22Rv1 (cell line): ENCODE data around the gene IQGAP2.

ENCODE experiments used
- H3K27ac ChIP-seq: fragments of 450-650 bp; 2 replicates; pipeline ENCODE4 v1.5.1; 2017
- CTCF ChIP-seq: fragments of 450-650 bp; IDR thresholded peaks from 2 replicates; pipeline ENCODE4 v1.5.1; 2017; ENCODE audit warnings: mild to moderate bottlenecking
- ZFX ChIP-seq: fragments of 450-650 bp; IDR thresholded peaks from 2 replicates; pipeline ENCODE4 v1.6.1; 2017; ENCODE audit warnings: antibody characterized with exemption, borderline replicate concordance

Gene IQGAP2

DNA sequence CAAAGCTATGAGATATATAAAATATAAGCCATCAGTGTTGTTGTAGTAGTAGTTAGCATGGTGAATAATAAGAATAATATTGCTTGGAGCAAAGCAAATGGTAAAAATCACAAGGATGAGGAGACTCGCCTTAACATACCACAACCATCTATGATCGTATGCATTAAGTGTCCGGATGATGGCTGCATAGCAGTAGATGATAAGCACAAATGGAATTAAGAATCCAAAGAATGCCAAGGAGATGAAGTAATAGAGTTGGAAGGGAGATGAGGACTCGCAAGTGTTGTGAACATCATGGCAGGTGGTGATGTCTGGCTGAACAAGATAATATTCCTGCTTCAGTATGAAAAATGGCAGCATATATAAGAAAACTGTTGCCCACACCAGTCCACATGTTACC lies 214.6 kb downstream of the IQGAP2 start:
- H3K27ac ChIP-seq: no peak overlapping the region
- TF ChIP-seq CTCF (no peak), ZFX (no peak)

DNA sequence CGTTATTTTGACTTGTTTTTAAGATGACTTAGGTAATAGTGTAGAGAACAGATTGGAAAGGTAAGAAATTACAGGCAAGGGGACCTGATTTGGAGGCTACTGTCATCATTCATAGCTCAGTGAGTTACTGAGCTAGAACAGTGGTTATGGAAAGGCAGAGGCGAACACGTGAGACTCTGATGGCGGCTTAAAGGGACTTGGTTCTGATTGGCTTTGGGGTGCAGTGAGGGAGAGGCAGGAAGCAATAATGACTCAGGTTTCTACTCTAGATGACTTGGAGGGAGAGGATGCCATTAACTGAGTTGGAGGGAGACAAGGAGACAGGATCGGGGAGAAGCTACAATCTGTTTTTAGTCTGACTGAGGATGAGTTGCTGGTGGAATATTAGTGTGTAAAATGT lies 217.1 kb downstream of the IQGAP2 start:
- H3K27ac ChIP-seq: no peak overlapping the region
- TF ChIP-seq ZFX: no peak
- no peak for TF ChIP-seq CTCF

DNA sequence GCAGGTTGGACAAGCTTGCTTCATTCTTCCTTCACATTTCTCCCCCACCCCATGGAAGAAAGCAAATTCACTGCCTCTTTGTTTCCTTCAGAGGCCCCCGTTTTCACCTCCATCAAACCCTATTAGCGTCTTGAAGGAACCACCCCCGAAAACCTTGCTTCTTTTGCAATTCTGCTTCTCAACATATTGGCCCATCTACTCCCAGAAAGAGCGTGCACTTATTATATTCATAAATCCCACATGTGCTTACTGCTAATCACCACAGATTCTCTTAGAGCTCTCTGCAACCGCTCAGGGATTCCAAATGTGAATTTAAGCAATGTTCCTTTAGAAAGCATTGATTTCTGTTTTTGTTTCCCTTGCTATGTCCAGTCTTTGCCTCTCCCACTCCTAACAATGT lies 219.0 kb downstream of the IQGAP2 start:
- TF ChIP-seq ZFX (no peak), CTCF (no peak)
- H3K27ac ChIP-seq: no peak overlapping the region

DNA sequence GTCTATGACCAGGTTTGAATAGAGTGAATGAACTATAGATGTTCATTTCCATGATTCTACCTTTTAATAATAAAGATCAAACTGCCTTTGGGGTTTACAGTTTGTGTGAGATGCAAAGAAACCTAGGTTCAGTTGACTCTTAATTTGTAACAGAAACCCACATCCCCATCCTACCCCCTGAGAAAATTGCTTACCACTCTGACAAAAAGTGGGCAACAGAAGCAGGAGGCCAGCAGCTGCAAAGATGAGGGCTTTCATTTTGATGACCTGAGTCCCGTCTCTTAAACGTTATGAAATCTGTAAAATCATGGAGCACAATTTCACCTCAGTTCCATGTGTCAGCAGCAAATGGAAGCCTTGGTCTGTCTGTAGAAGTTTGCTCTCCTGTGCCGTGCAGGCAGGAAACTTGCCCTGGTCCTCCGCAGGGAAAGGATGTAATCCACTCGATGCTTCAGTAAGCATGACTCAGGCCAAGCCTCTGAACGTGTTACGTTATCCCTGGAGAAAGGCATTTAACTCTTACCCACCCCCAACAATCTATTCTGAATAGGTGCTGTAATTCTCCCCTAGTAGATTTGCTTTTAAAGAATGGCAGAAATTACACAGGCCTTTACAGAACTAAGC lies 220.0 kb downstream of the IQGAP2 start, which contains the start of gene F2RL2:
Gene F2RL2, minus strand, starts transcription at position 431 of the 624 bp plus-strand sequence. Its CDS starts 173 bp downstream, at position 258.
- no peak for TF ChIP-seq ZFX
- no peak for TF ChIP-seq CTCF
- H3K27ac ChIP-seq: no peak within 1 kb of the TSS

DNA sequence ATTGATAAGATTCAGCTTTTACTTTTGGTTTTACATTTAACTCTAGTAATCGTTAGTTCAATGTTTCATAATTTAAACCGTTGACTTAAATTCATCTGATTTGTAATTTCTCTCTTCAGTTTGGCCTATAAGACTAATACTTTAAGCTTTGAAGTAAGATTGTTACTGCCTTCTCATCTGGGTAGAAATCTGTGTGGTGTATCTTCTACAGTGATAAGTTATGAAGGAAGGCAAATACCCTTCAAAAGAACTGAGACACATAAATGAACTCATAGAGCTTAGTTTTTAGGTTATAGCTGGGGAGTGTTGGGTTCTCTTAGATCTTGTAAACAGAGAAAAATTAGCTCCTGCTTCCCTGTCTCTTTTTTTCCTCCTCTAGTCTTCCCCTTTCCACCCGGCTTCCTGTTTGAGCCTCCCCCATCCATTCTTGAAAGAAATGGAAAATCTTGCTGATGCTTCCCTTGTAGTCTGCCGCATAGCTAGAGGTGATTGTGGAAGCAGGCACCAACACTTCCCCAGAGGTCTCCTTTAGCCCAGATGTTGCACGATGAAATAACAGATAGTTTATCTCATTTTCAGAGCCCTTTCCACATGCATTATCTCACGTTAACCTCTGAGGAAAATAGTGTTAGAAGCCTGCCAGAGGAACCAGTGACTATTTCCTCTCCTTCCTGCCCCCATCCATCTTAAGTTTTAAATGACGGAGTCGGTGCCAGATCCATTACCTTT lies 222.2 kb downstream of the IQGAP2 start:
- no peak for TF ChIP-seq ZFX
- H3K27ac ChIP-seq: no peak overlapping the region

DNA sequence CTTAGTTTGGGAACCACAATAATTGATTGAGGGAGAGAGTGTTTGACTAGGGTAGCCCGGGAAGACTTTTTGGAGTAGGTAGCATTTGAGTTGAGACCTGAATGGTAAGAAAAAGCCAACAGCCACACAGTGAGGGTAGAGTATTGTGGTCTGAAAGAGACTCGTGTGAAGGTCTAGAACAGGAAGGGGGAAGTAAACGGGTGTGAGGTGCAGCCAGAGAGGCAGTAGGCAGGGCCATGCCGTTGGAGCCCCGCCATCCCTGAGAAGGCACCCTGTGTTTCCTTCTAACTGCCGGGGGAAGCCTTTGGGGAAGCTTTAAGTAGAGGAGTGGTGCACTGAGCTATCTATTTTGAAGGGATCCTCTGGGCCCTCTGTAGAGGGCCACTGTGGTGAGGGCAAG lies 223.7 kb downstream of the IQGAP2 start:
- TF ChIP-seq ZFX: no peak
- TF ChIP-seq CTCF: no peak
- no peak overlapping the region for H3K27ac ChIP-seq

- no peak for TF ChIP-seq ZFX
- no peak for TF ChIP-seq CTCF
Measured at GRCh38 chr5:76634661-76635060, 231.6 kb downstream of the IQGAP2 start.

More at GRCh38 chr5:76634661-76635060, 231.6 kb downstream of the IQGAP2 start:
- no peak overlapping the region for H3K27ac ChIP-seq
